Measurements from ENCODE around the gene SBNO1.

DNA sequence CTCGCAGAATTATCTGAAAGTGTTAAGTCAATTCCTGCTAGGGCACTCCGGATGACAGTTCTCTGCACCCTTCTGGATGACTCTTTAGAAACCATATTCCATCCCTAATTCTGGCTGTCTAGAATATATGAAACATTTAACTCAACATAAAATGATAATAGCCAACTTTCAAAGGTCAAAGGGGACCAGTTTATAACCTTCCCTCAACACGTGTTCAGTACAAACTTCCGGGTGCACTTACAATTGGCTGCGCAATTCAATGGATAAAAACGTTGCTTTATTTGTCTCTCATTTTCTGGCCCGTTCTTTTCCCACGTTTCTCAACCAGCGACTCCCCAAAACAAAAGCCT, 1.3 kb downstream of the SBNO1 start:
- TF ChIP-seq, protein P1, sequence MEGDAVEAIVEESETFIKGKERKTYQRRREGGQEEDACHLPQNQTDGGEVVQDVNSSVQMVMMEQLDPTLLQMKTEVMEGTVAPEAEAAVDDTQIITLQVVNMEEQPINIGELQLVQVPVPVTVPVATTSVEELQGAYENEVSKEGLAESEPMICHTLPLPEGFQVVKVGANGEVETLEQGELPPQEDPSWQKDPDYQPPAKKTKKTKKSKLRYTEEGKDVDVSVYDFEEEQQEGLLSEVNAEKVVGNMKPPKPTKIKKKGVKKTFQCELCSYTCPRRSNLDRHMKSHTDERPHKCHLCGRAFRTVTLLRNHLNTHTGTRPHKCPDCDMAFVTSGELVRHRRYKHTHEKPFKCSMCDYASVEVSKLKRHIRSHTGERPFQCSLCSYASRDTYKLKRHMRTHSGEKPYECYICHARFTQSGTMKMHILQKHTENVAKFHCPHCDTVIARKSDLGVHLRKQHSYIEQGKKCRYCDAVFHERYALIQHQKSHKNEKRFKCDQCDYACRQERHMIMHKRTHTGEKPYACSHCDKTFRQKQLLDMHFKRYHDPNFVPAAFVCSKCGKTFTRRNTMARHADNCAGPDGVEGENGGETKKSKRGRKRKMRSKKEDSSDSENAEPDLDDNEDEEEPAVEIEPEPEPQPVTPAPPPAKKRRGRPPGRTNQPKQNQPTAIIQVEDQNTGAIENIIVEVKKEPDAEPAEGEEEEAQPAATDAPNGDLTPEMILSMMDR (IDR thresholded peaks at IDR 0.05), result no peak
- TF ChIP-seq POLR2AphosphoS5 (IDR thresholded peaks at IDR 0.05; ENCODE audit: low read depth, low read length) (no peak), SIN3A (IDR thresholded peaks at IDR 0.05; ENCODE audit: borderline replicate concordance, insufficient read depth, low read depth, low read length) (peak; percentile 64; the same call in 1 of the 2 replicates), TCF7L2 (IDR thresholded peaks at IDR 0.05; ENCODE audit: low read depth, low read length) (no peak)
- TF ChIP-seq, protein P2, sequence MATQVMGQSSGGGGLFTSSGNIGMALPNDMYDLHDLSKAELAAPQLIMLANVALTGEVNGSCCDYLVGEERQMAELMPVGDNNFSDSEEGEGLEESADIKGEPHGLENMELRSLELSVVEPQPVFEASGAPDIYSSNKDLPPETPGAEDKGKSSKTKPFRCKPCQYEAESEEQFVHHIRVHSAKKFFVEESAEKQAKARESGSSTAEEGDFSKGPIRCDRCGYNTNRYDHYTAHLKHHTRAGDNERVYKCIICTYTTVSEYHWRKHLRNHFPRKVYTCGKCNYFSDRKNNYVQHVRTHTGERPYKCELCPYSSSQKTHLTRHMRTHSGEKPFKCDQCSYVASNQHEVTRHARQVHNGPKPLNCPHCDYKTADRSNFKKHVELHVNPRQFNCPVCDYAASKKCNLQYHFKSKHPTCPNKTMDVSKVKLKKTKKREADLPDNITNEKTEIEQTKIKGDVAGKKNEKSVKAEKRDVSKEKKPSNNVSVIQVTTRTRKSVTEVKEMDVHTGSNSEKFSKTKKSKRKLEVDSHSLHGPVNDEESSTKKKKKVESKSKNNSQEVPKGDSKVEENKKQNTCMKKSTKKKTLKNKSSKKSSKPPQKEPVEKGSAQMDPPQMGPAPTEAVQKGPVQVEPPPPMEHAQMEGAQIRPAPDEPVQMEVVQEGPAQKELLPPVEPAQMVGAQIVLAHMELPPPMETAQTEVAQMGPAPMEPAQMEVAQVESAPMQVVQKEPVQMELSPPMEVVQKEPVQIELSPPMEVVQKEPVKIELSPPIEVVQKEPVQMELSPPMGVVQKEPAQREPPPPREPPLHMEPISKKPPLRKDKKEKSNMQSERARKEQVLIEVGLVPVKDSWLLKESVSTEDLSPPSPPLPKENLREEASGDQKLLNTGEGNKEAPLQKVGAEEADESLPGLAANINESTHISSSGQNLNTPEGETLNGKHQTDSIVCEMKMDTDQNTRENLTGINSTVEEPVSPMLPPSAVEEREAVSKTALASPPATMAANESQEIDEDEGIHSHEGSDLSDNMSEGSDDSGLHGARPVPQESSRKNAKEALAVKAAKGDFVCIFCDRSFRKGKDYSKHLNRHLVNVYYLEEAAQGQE (IDR thresholded peaks at IDR 0.05; ENCODE audit: insufficient read depth in 1 of 2, low read depth in 2 of 2, low read length in 1 of 2), result no peak

Data from Panc1 (cell line).